NCI-H1048 (cell line): Measurements from ENCODE around the gene VENTX.
A peak's percentile ranks its signal among the peaks of the same experiment; 100 is the strongest.
"Not testable (repeated sequence)": the region's sequence is repeated elsewhere in the genome, so short reads cannot be mapped to it uniquely, and the experiment has no call there.

ENCODE experiments used
- DNase-seq: peaks from one replicate; lab custom pipeline; 2025; lab: John Stamatoyannopoulos, UW

Gene VENTX

GRCh38 chr10:133254421-133255120 lies 16.9 kb downstream of the VENTX start:
- DNase-seq: no peak

GRCh38 chr10:133255323-133255722 lies 17.7 kb downstream of the VENTX start:
- DNase-seq: no peak

GRCh38 chr10:133257489-133258065 lies 19.9 kb downstream of the VENTX start:
- DNase-seq: no peak

GRCh38 chr10:133258066-133258817 lies 20.6 kb downstream of the VENTX start:
- no peak for DNase-seq

- no peak for DNase-seq
Measured at GRCh38 chr10:133258818-133259601, 21.4 kb downstream of the VENTX start.

GRCh38 chr10:133259602-133259989 lies 21.9 kb downstream of the VENTX start:
- DNase-seq: no peak

GRCh38 chr10:133260895-133261725 lies 23.5 kb downstream of the VENTX start:
- no peak for DNase-seq

GRCh38 chr10:133261726-133262325 lies 24.2 kb downstream of the VENTX start:
- peak; percentile 27 for DNase-seq

- DNase-seq: no peak
Measured at GRCh38 chr10:133262696-133263095, 25.0 kb downstream of the VENTX start.

- DNase-seq: no peak
Measured at GRCh38 chr10:133263674-133264073, 26.0 kb downstream of the VENTX start.

- DNase-seq: no peak
Measured at GRCh38 chr10:133264461-133264860, 26.8 kb downstream of the VENTX start.

GRCh38 chr10:133265052-133265451 lies 27.4 kb downstream of the VENTX start:
- DNase-seq: not testable (repeated sequence)

GRCh38 chr10:133266056-133266795 lies 28.6 kb downstream of the VENTX start:
- no peak for DNase-seq

- no peak for DNase-seq
Measured at GRCh38 chr10:133267293-133267692, 29.6 kb downstream of the VENTX start.

GRCh38 chr10:133267829-133268228 lies 30.2 kb downstream of the VENTX start:
- no peak for DNase-seq

- DNase-seq: no peak
Measured at GRCh38 chr10:133268532-133268931, 30.9 kb downstream of the VENTX start.

- no peak for DNase-seq
Measured at GRCh38 chr10:133269367-133269766, 31.7 kb downstream of the VENTX start.

- DNase-seq: no peak
Measured at GRCh38 chr10:133270204-133270603, 32.5 kb downstream of the VENTX start.

- DNase-seq: no peak
Measured at GRCh38 chr10:133270773-133271297, 33.2 kb downstream of the VENTX start.
